ENCODE data around the gene DGCR6.
"Not testable (repeated sequence)": the region's sequence is repeated elsewhere in the genome, so short reads cannot be mapped to it uniquely, and the experiment has no call there.

DGCR6 gene

GRCh38 chr22:18914558-18914957, 8.4 kb downstream of the DGCR6 start:
- H3K36me3 ChIP-seq (ENCODE audit: insufficient read depth, low read length); H3K9me3 ChIP-seq (ENCODE audit: low read length); H2AFZ ChIP-seq (ENCODE audit: low read depth, low read length): not testable (repeated sequence)

GRCh38 chr22:18915550-18915949, 9.4 kb downstream of the DGCR6 start:
- H3K4me3 ChIP-seq (ENCODE audit: low read length); H3K4me1 ChIP-seq (ENCODE audit: insufficient read depth, low read length); H3K36me3 ChIP-seq (ENCODE audit: insufficient read depth, low read length); H3K9me3 ChIP-seq (ENCODE audit: low read length); H3K27me3 ChIP-seq (ENCODE audit: insufficient read depth, low read length); H2AFZ ChIP-seq (ENCODE audit: low read depth, low read length): not testable (repeated sequence)

More at GRCh38 chr22:18914558-18914957, 8.4 kb downstream of the DGCR6 start:
- H3K27me3 ChIP-seq (ENCODE audit: insufficient read depth, low read length); H3K4me1 ChIP-seq (ENCODE audit: insufficient read depth, low read length); H3K4me3 ChIP-seq (ENCODE audit: low read length): not testable (repeated sequence)

GRCh38 chr22:18917818-18918217, 11.7 kb downstream of the DGCR6 start:
- H3K27me3 ChIP-seq (ENCODE audit: insufficient read depth, low read length); H2AFZ ChIP-seq (ENCODE audit: low read depth, low read length); H3K9me3 ChIP-seq (ENCODE audit: low read length); H3K4me1 ChIP-seq (ENCODE audit: insufficient read depth, low read length); H3K36me3 ChIP-seq (ENCODE audit: insufficient read depth, low read length); H3K4me3 ChIP-seq (ENCODE audit: low read length): not testable (repeated sequence)

GRCh38 chr22:18920257-18920902, 14.3 kb downstream of the DGCR6 start:
- not testable (repeated sequence) for H3K36me3 ChIP-seq (ENCODE audit: insufficient read depth, low read length); H3K4me3 ChIP-seq (ENCODE audit: low read length); H2AFZ ChIP-seq (ENCODE audit: low read depth, low read length); H3K9me3 ChIP-seq (ENCODE audit: low read length); H3K27me3 ChIP-seq (ENCODE audit: insufficient read depth, low read length); H3K4me1 ChIP-seq (ENCODE audit: insufficient read depth, low read length)

GRCh38 chr22:18925368-18926064, 19.4 kb downstream of the DGCR6 start:
- H2AFZ ChIP-seq (ENCODE audit: low read depth, low read length), result no peak overlapping the region
- no peaks in the 10 kb centered on the region for H3K9me3 ChIP-seq (ENCODE audit: low read length)
- H3K4me3 ChIP-seq (ENCODE audit: low read length), result no peak overlapping the region
- H3K36me3 ChIP-seq (ENCODE audit: insufficient read depth, low read length), result no peaks in the 10 kb centered on the region
- no peaks in the 10 kb centered on the region for H3K27me3 ChIP-seq (ENCODE audit: insufficient read depth, low read length)
- H3K4me1 ChIP-seq (ENCODE audit: insufficient read depth, low read length), result no peaks in the 10 kb centered on the region

- Histone ChIP-seq H3K9me3 (ENCODE audit: low read length) (no peaks in the 10 kb centered on the region), H3K36me3 (ENCODE audit: insufficient read depth, low read length) (no peaks in the 10 kb centered on the region), H2AFZ (ENCODE audit: low read depth, low read length) (no peak overlapping the region), H3K4me1 (ENCODE audit: insufficient read depth, low read length) (no peaks in the 10 kb centered on the region), H3K27me3 (ENCODE audit: insufficient read depth, low read length) (no peaks in the 10 kb centered on the region), H3K4me3 (ENCODE audit: low read length) (no peak overlapping the region)
These were observed 20.9 kb downstream of the DGCR6 start for GRCh38 chr22:18927020-18927419.

GRCh38 chr22:18927573-18927972, 21.5 kb downstream of the DGCR6 start:
- Histone ChIP-seq H3K36me3 (ENCODE audit: insufficient read depth, low read length) (no peaks in the 10 kb centered on the region), H2AFZ (ENCODE audit: low read depth, low read length) (no peak overlapping the region), H3K27me3 (ENCODE audit: insufficient read depth, low read length) (no peaks in the 10 kb centered on the region), H3K4me3 (ENCODE audit: low read length) (no peak overlapping the region), H3K4me1 (ENCODE audit: insufficient read depth, low read length) (no peaks in the 10 kb centered on the region), H3K9me3 (ENCODE audit: low read length) (no peaks in the 10 kb centered on the region)

GRCh38 chr22:18929459-18929858, 23.3 kb downstream of the DGCR6 start:
- no peak overlapping the region for H3K4me3 ChIP-seq (ENCODE audit: low read length)
- no peaks in the 10 kb centered on the region for H3K4me1 ChIP-seq (ENCODE audit: insufficient read depth, low read length)
- H3K36me3 ChIP-seq (ENCODE audit: insufficient read depth, low read length), result no peaks in the 10 kb centered on the region
- H2AFZ ChIP-seq (ENCODE audit: low read depth, low read length), result no peak overlapping the region
- no peaks in the 10 kb centered on the region for H3K27me3 ChIP-seq (ENCODE audit: insufficient read depth, low read length)
- H3K9me3 ChIP-seq (ENCODE audit: low read length), result no peaks in the 10 kb centered on the region

GRCh38 chr22:18931905-18932652, 26.0 kb downstream of the DGCR6 start:
- Histone ChIP-seq H3K27me3 (ENCODE audit: insufficient read depth, low read length) (no peaks in the 10 kb centered on the region), H2AFZ (ENCODE audit: low read depth, low read length) (no peak overlapping the region), H3K9me3 (ENCODE audit: low read length) (no peaks in the 10 kb centered on the region), H3K4me3 (ENCODE audit: low read length) (no peak overlapping the region), H3K4me1 (ENCODE audit: insufficient read depth, low read length) (no peaks in the 10 kb centered on the region), H3K36me3 (ENCODE audit: insufficient read depth, low read length) (no peaks in the 10 kb centered on the region)

GRCh38 chr22:18933914-18934313, 27.8 kb downstream of the DGCR6 start:
- H3K27me3 ChIP-seq (ENCODE audit: insufficient read depth, low read length), result no peaks in the 10 kb centered on the region
- H3K4me3 ChIP-seq (ENCODE audit: low read length), result no peak overlapping the region
- no peaks in the 10 kb centered on the region for H3K9me3 ChIP-seq (ENCODE audit: low read length)
- no peaks in the 10 kb centered on the region for H3K36me3 ChIP-seq (ENCODE audit: insufficient read depth, low read length)
- H2AFZ ChIP-seq (ENCODE audit: low read depth, low read length), result no peak overlapping the region
- H3K4me1 ChIP-seq (ENCODE audit: insufficient read depth, low read length), result no peaks in the 10 kb centered on the region

GRCh38 chr22:18934688-18935087, 28.6 kb downstream of the DGCR6 start:
- not testable (repeated sequence) for H3K9me3 ChIP-seq (ENCODE audit: low read length); H3K36me3 ChIP-seq (ENCODE audit: insufficient read depth, low read length); H3K4me3 ChIP-seq (ENCODE audit: low read length); H2AFZ ChIP-seq (ENCODE audit: low read depth, low read length); H3K27me3 ChIP-seq (ENCODE audit: insufficient read depth, low read length); H3K4me1 ChIP-seq (ENCODE audit: insufficient read depth, low read length)

- Histone ChIP-seq H2AFZ (ENCODE audit: low read depth, low read length) (no peak within 1 kb of the TSS), H3K36me3 (ENCODE audit: insufficient read depth, low read length) (no peaks in the 10 kb centered on the region), H3K4me1 (ENCODE audit: insufficient read depth, low read length) (no peaks in the 10 kb centered on the region), H3K9me3 (ENCODE audit: low read length) (no peaks in the 10 kb centered on the region), H3K27me3 (ENCODE audit: insufficient read depth, low read length) (no peaks in the 10 kb centered on the region), H3K4me3 (ENCODE audit: low read length) (no peak within 1 kb of the TSS)
These were observed 29.9 kb downstream of the DGCR6 start, which contains the start of gene PRODH for GRCh38 chr22:18935889-18936529. Gene PRODH, minus strand, starts transcription at chr22:18936293. Its CDS starts 6 bp downstream, at chr22:18936287.

GRCh38 chr22:18938691-18939090, 32.6 kb downstream of the DGCR6 start:
- not testable (repeated sequence) for H3K4me1 ChIP-seq (ENCODE audit: insufficient read depth, low read length); H3K4me3 ChIP-seq (ENCODE audit: low read length); H2AFZ ChIP-seq (ENCODE audit: low read depth, low read length); H3K36me3 ChIP-seq (ENCODE audit: insufficient read depth, low read length); H3K9me3 ChIP-seq (ENCODE audit: low read length); H3K27me3 ChIP-seq (ENCODE audit: insufficient read depth, low read length)

Data from neuron (in vitro differentiated cells).